LNCAP (cell line): ENCODE data around the gene TSPAN7.

ENCODE experiments used
- TF ChIP-seq, protein P1 (sequence below): fragments of 450-650 bp; IDR thresholded peaks from 2 replicates; pipeline ENCODE4 v1.5.1; 2017; ENCODE audit warnings: mild to moderate bottlenecking

The TSPAN7 gene

DNA sequence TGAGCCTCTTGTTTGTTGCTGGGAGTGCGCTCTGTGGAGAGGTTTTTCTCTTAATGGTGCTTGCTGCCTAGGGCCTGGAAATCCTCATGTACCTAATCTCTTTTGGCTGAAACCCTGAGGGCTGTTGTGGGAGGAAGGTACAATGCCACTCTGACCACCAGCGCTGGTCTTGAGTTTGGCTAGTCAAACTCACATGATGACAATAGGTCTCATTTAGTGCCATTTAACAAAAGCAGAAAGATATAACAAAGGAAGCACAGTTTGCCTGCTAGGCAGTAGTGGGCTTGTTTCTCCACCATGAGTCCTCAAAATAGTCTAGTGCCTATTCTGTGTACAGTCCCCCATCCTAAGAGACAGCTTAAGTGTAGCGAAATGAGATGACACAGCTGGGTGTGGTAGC is 111.3 kb downstream of the TSPAN7 start:
- TF ChIP-seq, protein P1, sequence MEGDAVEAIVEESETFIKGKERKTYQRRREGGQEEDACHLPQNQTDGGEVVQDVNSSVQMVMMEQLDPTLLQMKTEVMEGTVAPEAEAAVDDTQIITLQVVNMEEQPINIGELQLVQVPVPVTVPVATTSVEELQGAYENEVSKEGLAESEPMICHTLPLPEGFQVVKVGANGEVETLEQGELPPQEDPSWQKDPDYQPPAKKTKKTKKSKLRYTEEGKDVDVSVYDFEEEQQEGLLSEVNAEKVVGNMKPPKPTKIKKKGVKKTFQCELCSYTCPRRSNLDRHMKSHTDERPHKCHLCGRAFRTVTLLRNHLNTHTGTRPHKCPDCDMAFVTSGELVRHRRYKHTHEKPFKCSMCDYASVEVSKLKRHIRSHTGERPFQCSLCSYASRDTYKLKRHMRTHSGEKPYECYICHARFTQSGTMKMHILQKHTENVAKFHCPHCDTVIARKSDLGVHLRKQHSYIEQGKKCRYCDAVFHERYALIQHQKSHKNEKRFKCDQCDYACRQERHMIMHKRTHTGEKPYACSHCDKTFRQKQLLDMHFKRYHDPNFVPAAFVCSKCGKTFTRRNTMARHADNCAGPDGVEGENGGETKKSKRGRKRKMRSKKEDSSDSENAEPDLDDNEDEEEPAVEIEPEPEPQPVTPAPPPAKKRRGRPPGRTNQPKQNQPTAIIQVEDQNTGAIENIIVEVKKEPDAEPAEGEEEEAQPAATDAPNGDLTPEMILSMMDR = no peak

DNA sequence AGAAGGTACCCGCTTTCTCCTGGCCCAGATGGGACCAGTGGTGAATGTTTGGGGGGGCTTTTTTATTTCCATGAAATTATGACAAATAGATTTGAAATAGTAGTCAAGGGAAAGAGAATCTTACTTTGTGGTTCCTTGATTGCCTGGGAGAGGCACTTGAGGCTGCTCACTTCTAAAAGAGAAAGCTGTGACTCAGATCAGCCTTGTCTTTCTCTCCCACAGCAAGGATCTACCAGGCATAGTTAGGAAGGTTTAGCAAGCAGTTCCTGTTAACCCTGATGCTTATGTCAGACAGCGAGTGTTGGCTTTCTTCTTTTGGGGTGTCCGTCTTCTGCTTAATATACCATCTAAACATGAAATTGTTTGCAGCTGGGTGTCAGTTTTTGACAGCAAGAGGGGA is 114.5 kb downstream of the TSPAN7 start:
- TF ChIP-seq, protein P1 = no peak

DNA sequence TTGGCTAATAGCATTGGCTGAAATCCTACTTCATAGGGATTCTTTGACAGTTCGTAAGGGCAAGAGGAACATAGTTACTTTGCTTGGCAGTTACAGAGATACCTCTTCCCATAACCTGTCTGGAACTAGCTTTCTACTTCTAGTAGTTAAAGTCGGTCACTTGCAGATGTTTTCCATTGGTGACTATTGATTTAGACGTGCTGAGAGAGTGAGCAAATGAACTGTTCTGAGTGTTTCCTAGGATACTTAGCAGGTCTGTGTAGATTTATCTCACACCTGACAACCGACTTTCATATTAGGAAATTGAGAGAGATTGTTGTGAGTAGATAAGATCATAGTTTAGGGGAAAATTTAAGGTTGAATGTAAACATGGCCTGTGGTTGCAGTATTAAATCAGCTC is 116.8 kb downstream of the TSPAN7 start:
- TF ChIP-seq, protein P1 = no peak

DNA sequence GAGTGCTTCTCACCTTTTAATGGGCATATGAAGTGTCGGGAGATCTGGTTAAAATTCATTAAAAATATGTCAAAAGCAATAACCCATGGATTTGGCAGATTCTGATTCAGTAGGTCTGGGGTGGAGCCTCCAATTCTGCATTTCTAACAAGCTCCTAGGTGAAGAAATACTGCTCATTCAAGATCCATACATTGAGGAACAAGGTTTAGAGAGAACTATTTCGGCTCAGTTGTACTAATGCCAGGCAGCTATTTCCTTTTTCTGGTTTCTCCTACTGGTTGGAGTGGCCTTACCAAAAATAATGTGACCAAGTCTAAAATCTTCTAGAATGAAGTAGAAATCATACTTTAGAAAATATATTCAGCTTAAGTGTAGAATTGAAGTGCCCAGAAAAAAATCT is 117.5 kb downstream of the TSPAN7 start:
- TF ChIP-seq, protein P1 = no peak

DNA sequence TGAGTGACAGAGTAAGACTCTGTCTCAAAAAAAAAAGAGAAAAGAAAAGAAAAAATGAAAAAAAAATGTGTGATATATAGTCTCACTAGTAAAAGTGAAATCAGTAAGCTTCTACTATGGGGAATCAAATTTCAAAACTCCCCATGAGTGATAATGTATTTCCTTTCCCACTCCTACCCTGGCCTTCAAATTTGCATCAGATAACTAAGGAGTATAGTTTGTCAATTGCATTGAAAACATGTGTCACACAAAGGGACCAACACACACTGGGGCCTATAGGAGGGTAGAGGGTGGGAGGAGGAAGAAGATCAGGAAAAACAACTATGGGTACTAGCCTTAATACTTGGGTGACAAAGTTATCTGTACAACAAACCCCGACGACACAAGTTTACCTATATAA is 118.4 kb downstream of the TSPAN7 start:
- TF ChIP-seq, protein P1 = no peak

DNA sequence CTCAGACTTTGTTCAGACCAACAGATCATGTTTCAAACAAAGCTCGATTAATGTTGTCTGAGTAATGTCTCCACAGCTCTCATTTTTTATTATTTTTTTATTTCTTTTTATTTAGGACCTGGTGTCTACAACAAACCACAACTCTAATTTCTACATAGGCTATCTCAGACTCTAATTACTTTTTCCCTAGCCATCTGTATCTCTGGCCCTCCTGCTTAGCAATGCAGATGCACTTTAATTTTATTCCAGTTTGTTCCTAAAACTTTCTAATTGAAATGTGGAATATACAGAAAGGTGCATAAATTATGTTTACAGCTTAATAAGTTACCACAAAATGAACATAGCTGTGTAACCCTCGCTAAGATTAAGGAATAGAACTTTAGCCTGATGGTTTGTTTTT is 120.8 kb downstream of the TSPAN7 start:
- TF ChIP-seq, protein P1 = no peak

DNA sequence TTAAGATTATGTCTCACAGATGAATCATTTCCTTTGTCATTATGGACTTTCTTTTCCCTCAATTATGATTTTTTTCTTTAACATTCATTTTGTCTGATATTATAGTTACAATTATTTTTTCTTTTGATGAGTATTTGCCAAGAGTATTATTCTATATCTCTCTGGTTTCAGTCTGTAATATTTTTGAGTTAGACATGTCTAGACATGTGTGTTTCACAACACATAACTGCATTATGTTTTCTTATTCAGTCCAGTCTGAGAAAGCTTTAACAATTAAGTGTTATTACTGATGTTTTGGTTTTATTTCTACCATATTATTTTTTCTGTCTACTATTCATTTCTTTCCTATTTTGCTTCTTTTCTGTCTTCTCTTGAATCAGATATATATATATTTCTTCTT is 131.6 kb downstream of the TSPAN7 start:
- TF ChIP-seq, protein P1 = no peak

DNA sequence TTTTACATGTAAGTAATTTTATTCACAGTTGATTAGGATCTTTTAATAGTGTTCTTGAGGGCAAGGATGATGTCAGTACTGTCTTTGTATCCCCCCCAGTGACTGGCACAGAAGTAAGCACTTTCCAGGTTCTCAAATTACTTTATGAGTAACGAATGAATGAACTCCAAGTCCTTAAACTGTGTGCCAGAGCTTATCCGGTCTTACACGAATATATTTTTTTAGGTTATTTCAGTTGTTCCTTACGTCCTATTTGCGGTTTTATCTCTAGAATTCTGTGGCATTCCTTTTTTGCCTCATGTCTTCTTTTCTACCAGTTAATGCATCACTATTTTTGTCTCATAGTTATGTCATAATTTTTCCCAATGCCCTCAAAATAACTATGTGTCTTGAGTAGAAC is 133.1 kb downstream of the TSPAN7 start:
- TF ChIP-seq, protein P1 = no peak
